Activated T-helper 2 cell treated with anti-CD3 and anti-CD28 coated beads, Interferon-gamma antibody, Interleukin-2, Interleukin-4, amounts not matched to agents 10 μg/mL and 5 μg/mL and 100 μg/mL, durations not matched to agents 14 hours and 24 hours and 36 hours (primary cell): Measurements from ENCODE around the gene LTBP1. TPM values are rescaled to one million over a fixed set of nuclear protein-coding genes. Genes with fewer than 3 reads are reported as not detected.
"Not testable (repeated sequence)": the region's sequence is repeated elsewhere in the genome, so short reads cannot be mapped to it uniquely, and the experiment has no call there.

Experiments used
- DNase-seq: peaks from one replicate; pipeline ENCODE4 v3.0.0; 2021; ENCODE audit warnings: low spot score
- H3K27ac Mint-ChIP-seq: one replicate; pipeline ENCODE4 v1.8.0; 2021; ENCODE audit warnings: mixed read lengths
- H3K27me3 Mint-ChIP-seq: one replicate; pipeline ENCODE4 v1.8.0; 2021; ENCODE audit warnings: low read depth, mixed read lengths
- H3K36me3 Mint-ChIP-seq: one replicate; pipeline ENCODE4 v1.8.0; 2021; ENCODE audit warnings: low read depth, mixed read lengths
- H3K4me1 Mint-ChIP-seq: one replicate; pipeline ENCODE4 v1.8.0; 2021; ENCODE audit warnings: low read depth, mixed read lengths
- H3K4me3 Mint-ChIP-seq: one replicate; pipeline ENCODE4 v1.8.0; 2021; ENCODE audit warnings: low read depth, mild to moderate bottlenecking, moderate library complexity, mixed read lengths
- H3K9me3 Mint-ChIP-seq: one replicate; pipeline ENCODE4 v1.8.0; 2021; ENCODE audit warnings: mixed read lengths
- intact Hi-C: fragments of 100-400 bp; cut with micrococcal nuclease; formaldehyde crosslinking; loops from one replicate; pipeline ENCODE4 v1.15.1; 2023
- total RNA-seq: library from RNA; stranded (reverse); gene quantifications from 2 replicates; pipeline ENCODE4 v1.2.3, GENCODE V29; 2022

The LTBP1 gene
- total RNA-seq, 1 donor from 2014 or later, result 0.82 TPM

DNA sequence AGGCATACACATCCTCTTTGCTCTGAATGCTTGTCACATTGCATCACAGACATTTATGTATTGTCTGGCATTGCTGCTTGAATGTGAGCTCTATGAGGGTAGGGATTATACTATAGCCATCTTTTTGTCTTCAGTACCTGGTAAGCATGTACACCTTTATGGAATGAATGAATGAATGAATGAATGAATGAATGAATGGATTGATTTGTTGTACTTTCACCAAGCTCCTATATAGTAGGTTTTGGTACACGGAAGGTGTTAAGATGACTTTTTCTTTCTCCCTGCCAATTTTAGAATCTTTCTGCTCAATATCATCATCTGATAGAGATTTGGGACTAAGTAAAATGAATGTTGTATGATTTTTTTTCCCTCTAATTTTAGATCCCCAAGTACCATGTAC is 13.5 kb downstream of the LTBP1 start:
- Mint-ChIP-seq H3K27ac (no peak overlapping the region), H3K9me3 (no peaks in the 10 kb centered on the region), H3K36me3 (no peaks in the 10 kb centered on the region), H3K27me3 (peaks cover 6% of the 10 kb centered on the region), H3K4me1 (no peaks in the 10 kb centered on the region), H3K4me3 (no peak overlapping the region)
- intact Hi-C loops, result no loop called here
- DNase-seq, result no peak

- Mint-ChIP-seq H3K9me3 (no peaks in the 10 kb centered on the region), H3K4me1 (no peaks in the 10 kb centered on the region), H3K4me3 (no peak overlapping the region), H3K27ac (no peak overlapping the region), H3K36me3 (no peaks in the 10 kb centered on the region), H3K27me3 (peaks cover 6% of the 10 kb centered on the region)
- DNase-seq, result no peak
- intact Hi-C loops, result no loop called here
Measured at GRCh38 chr2:32960647-32961403, 14.1 kb downstream of the LTBP1 start.

GRCh38 chr2:32962690-32963089 is 15.9 kb downstream of the LTBP1 start:
- Mint-ChIP-seq H3K9me3 (no peaks in the 10 kb centered on the region), H3K36me3 (no peaks in the 10 kb centered on the region), H3K4me3 (no peak overlapping the region), H3K27ac (no peak overlapping the region), H3K27me3 (peaks cover 6% of the 10 kb centered on the region), H3K4me1 (no peaks in the 10 kb centered on the region)
- intact Hi-C loops, result no loop called here
- no peak for DNase-seq

- H3K36me3 Mint-ChIP-seq, result no peaks in the 10 kb centered on the region
- H3K27me3 Mint-ChIP-seq, result peaks cover 6% of the 10 kb centered on the region
- H3K9me3 Mint-ChIP-seq, result no peaks in the 10 kb centered on the region
- H3K27ac Mint-ChIP-seq, result no peak overlapping the region
- no peak for DNase-seq
- H3K4me3 Mint-ChIP-seq, result no peak overlapping the region
- intact Hi-C loops, result no loop called here
- H3K4me1 Mint-ChIP-seq, result no peaks in the 10 kb centered on the region
Measured at GRCh38 chr2:32963941-32964340, 17.2 kb downstream of the LTBP1 start.

DNA sequence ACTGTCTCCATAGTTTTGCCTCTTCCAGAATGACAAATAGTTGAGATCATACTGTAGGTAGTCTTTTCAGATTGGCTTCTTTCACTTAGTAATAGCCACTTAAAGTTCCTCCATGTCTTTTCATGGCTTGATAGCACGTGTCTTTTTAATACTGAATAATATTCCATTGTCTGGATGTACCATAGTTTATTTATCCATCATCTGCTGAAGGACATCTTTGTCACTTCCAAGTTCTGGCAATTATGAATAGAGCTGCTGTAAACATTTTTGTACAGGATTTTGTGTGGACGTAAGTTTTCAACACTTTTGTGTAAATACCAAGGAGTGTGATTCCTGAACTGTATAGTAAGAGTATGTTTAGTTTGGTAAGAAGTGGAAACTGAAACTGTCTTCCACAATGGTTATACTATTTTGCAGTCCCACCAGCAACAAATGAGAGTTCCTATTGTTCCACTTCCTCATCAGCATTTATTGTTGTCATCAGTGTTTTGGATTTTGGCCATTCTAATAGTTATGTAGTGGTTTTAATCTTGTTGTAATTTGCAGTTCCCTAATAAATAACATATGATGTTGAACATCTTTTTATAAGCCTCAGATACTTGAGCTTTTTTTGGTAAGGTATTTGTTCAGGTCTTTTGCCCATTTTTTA is 18.9 kb downstream of the LTBP1 start:
- Mint-ChIP-seq H3K27ac (no peak overlapping the region), H3K4me1 (no peaks in the 10 kb centered on the region), H3K4me3 (no peak overlapping the region), H3K27me3 (peaks cover 6% of the 10 kb centered on the region), H3K9me3 (no peaks in the 10 kb centered on the region), H3K36me3 (no peaks in the 10 kb centered on the region)
- DNase-seq, result no peak
- intact Hi-C loops, result no loop called here

DNA sequence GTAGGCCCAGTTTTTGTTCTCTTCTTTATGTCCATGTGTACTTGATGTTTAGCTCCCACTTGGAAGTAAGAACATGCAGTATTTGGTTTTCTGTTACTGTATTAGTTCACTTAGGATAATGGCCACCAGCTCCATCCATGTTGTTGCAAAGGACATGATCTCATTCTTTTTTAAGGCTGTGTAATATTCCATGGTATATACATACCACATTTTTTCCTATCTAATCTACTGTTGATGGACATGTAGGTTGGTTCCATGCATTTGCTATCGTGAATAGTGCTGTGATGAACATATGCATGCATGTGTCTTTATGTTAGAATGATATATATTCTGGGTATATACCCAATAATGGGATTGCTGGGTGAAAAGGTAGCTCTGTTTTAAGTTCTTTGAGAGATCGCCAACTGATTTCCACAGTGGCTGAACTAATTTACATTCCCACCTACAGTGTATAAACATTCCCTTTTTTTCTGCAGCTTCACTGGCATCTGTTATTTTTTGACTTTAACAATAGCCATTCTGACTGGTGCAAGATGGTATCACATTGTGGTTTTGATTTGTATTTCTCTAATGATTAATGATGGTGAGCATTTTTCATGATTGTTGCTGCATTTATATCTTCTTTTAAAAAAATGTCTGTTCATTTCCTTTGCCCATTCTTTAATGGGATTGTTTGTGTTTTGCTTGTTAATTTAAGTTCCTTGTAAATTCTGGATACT is 22.9 kb downstream of the LTBP1 start:
- intact Hi-C loops, result no loop called here
- H3K27ac Mint-ChIP-seq, result no peak overlapping the region
- H3K9me3 Mint-ChIP-seq, result no peaks in the 10 kb centered on the region
- H3K4me1 Mint-ChIP-seq, result no peaks in the 10 kb centered on the region
- no peak for DNase-seq
- H3K4me3 Mint-ChIP-seq, result no peak overlapping the region
- H3K36me3 Mint-ChIP-seq, result no peaks in the 10 kb centered on the region
- H3K27me3 Mint-ChIP-seq, result peaks cover 10% of the 10 kb centered on the region

GRCh38 chr2:32973772-32974171 is 27.0 kb downstream of the LTBP1 start:
- intact Hi-C loops, H3K36me3 Mint-ChIP-seq, H3K9me3 Mint-ChIP-seq, H3K4me1 Mint-ChIP-seq, H3K27ac Mint-ChIP-seq, H3K4me3 Mint-ChIP-seq, H3K27me3 Mint-ChIP-seq, DNase-seq: not testable (repeated sequence)

GRCh38 chr2:32976409-32977063 is 29.8 kb downstream of the LTBP1 start:
- Mint-ChIP-seq H3K4me3 (no peak overlapping the region), H3K4me1 (no peaks in the 10 kb centered on the region), H3K9me3 (peaks cover 8% of the 10 kb centered on the region), H3K27me3 (peaks cover 12% of the 10 kb centered on the region), H3K27ac (no peak overlapping the region), H3K36me3 (no peaks in the 10 kb centered on the region)
- intact Hi-C loops, result no loop called here
- no peak for DNase-seq

- Mint-ChIP-seq H3K4me3 (no peak overlapping the region), H3K36me3 (no peaks in the 10 kb centered on the region), H3K9me3 (peaks cover 8% of the 10 kb centered on the region), H3K27me3 (peaks cover 12% of the 10 kb centered on the region), H3K27ac (no peak overlapping the region), H3K4me1 (no peaks in the 10 kb centered on the region)
- no peak for DNase-seq
- intact Hi-C loops, result no loop called here
Measured at GRCh38 chr2:32977228-32977758, 30.5 kb downstream of the LTBP1 start.

- Mint-ChIP-seq H3K4me3 (no peak overlapping the region), H3K9me3 (no peaks in the 10 kb centered on the region), H3K36me3 (no peaks in the 10 kb centered on the region), H3K27me3 (peaks cover 10% of the 10 kb centered on the region), H3K27ac (no peak overlapping the region), H3K4me1 (no peaks in the 10 kb centered on the region)
- no peak for DNase-seq
- intact Hi-C loops, result no loop called here
Measured at GRCh38 chr2:32981612-32982011, 34.9 kb downstream of the LTBP1 start.

GRCh38 chr2:32983193-32983924 is 36.6 kb downstream of the LTBP1 start:
- intact Hi-C loops, H3K27ac Mint-ChIP-seq, H3K36me3 Mint-ChIP-seq, H3K4me3 Mint-ChIP-seq, H3K9me3 Mint-ChIP-seq, H3K27me3 Mint-ChIP-seq, H3K4me1 Mint-ChIP-seq, DNase-seq: not testable (repeated sequence)

DNA sequence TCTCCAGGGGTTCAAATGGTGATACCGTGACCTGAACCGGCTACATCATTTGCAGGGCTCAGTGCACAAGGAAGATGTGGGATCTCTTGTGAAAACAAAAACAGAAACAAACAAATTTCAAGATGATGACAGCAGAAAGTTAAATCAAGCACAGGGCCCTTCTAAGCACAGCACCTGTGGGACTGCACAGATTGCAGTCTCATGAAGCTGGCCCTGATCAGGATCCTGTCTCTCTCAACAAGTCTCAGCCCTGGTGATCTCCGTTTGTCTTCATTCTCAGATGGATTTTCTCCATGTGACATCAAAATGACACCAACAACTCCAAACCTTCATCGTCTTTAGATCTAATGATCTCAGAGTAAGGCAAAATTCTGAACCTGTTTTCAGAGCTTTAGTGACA is 39.7 kb downstream of the LTBP1 start:
- Mint-ChIP-seq H3K9me3 (no peaks in the 10 kb centered on the region), H3K4me3 (no peak overlapping the region), H3K27me3 (peaks cover 2% of the 10 kb centered on the region), H3K4me1 (no peaks in the 10 kb centered on the region), H3K36me3 (no peaks in the 10 kb centered on the region), H3K27ac (no peak overlapping the region)
- intact Hi-C loops, result no loop called here
- no peak for DNase-seq
